ENCODE data around the gene CFTR. TPM values are rescaled to one million over a fixed set of nuclear protein-coding genes. Genes with fewer than 3 reads are reported as not detected.

The CFTR gene
- total RNA-seq, 1 experiment from 2014 or later, result 0.31 TPM

- Histone ChIP-seq H3K4me3 (ENCODE audit: low read depth in 2 of 2, low read length in 2 of 2) (no peak overlapping the region), H3K27me3 (ENCODE audit: control insufficient read depth, insufficient read depth, low read length) (no peaks in the 10 kb centered on the region), H3K36me3 (ENCODE audit: control insufficient read depth, insufficient read depth, low read length) (no peaks in the 10 kb centered on the region), H3K4me1 (ENCODE audit: control insufficient read depth, insufficient read depth, low read length) (no peaks in the 10 kb centered on the region), H3K27ac (ENCODE audit: low read length) (no peak overlapping the region), H3K9me3 (ENCODE audit: control insufficient read depth, insufficient read depth, low read depth, low read length) (no peaks in the 10 kb centered on the region)
- BruUV-seq (replicated peaks), result no TSS peak
- ChIA-PET CTCF (no interaction called here), POLR2A (no interaction called here)
- intact Hi-C loops (cut with micrococcal nuclease; ENCODE audit: unreplicated experiment), result no loop called here
- TF ChIP-seq, protein P1, sequence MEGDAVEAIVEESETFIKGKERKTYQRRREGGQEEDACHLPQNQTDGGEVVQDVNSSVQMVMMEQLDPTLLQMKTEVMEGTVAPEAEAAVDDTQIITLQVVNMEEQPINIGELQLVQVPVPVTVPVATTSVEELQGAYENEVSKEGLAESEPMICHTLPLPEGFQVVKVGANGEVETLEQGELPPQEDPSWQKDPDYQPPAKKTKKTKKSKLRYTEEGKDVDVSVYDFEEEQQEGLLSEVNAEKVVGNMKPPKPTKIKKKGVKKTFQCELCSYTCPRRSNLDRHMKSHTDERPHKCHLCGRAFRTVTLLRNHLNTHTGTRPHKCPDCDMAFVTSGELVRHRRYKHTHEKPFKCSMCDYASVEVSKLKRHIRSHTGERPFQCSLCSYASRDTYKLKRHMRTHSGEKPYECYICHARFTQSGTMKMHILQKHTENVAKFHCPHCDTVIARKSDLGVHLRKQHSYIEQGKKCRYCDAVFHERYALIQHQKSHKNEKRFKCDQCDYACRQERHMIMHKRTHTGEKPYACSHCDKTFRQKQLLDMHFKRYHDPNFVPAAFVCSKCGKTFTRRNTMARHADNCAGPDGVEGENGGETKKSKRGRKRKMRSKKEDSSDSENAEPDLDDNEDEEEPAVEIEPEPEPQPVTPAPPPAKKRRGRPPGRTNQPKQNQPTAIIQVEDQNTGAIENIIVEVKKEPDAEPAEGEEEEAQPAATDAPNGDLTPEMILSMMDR (IDR thresholded peaks at IDR 0.05), result no peak
- TF ChIP-seq, protein P2, sequence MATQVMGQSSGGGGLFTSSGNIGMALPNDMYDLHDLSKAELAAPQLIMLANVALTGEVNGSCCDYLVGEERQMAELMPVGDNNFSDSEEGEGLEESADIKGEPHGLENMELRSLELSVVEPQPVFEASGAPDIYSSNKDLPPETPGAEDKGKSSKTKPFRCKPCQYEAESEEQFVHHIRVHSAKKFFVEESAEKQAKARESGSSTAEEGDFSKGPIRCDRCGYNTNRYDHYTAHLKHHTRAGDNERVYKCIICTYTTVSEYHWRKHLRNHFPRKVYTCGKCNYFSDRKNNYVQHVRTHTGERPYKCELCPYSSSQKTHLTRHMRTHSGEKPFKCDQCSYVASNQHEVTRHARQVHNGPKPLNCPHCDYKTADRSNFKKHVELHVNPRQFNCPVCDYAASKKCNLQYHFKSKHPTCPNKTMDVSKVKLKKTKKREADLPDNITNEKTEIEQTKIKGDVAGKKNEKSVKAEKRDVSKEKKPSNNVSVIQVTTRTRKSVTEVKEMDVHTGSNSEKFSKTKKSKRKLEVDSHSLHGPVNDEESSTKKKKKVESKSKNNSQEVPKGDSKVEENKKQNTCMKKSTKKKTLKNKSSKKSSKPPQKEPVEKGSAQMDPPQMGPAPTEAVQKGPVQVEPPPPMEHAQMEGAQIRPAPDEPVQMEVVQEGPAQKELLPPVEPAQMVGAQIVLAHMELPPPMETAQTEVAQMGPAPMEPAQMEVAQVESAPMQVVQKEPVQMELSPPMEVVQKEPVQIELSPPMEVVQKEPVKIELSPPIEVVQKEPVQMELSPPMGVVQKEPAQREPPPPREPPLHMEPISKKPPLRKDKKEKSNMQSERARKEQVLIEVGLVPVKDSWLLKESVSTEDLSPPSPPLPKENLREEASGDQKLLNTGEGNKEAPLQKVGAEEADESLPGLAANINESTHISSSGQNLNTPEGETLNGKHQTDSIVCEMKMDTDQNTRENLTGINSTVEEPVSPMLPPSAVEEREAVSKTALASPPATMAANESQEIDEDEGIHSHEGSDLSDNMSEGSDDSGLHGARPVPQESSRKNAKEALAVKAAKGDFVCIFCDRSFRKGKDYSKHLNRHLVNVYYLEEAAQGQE (IDR thresholded peaks at IDR 0.05; ENCODE audit: insufficient read depth in 1 of 2, low read depth in 2 of 2, low read length in 1 of 2), result no peak
- no peak for TF ChIP-seq SIN3A (IDR thresholded peaks at IDR 0.05; ENCODE audit: borderline replicate concordance, insufficient read depth, low read depth, low read length)
- TF ChIP-seq POLR2AphosphoS5 (IDR thresholded peaks at IDR 0.05; ENCODE audit: low read depth, low read length), result no peak
- TF ChIP-seq TCF7L2 (IDR thresholded peaks at IDR 0.05; ENCODE audit: low read depth, low read length), result no peak
- DNase-seq (ENCODE audit: low read depth, low spot score), result no peak
- no peak for ATAC-seq
- in situ Hi-C loops (cut with HindIII; ENCODE audit: low pct_unique_long_range_greater_than_20kb, low sequenced_read_pairs), result no loop called here
These were observed 175.0 kb downstream of the CFTR start for GRCh38 chr7:117654780-117655179.

DNA sequence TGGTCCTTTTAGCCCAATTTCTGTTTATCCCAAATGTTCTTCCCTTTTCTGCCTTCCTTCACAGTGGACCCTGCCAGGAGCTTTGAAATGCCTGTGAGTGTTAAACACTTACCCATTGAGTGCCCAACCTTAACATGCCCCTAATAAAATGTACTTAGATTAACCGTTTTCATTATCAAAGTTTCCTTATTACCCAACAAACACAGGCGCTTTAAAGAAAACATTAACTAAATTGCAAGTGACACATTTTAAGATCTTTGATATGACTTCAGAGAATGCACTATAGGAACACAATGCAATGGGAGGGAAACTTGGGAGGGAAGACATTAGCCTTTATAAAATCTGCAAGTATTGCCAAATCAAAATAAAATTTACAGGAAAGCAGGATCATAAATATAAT, 177.0 kb downstream of the CFTR start:
- Histone ChIP-seq H3K9me3 (ENCODE audit: control insufficient read depth, insufficient read depth, low read depth, low read length) (no peaks in the 10 kb centered on the region), H3K4me1 (ENCODE audit: control insufficient read depth, insufficient read depth, low read length) (no peaks in the 10 kb centered on the region), H3K36me3 (ENCODE audit: control insufficient read depth, insufficient read depth, low read length) (no peaks in the 10 kb centered on the region), H3K27me3 (ENCODE audit: control insufficient read depth, insufficient read depth, low read length) (no peaks in the 10 kb centered on the region), H3K27ac (ENCODE audit: low read length) (no peak overlapping the region), H3K4me3 (ENCODE audit: low read depth in 2 of 2, low read length in 2 of 2) (no peak overlapping the region)
- TF ChIP-seq, protein P2 (IDR thresholded peaks at IDR 0.05; ENCODE audit: insufficient read depth in 1 of 2, low read depth in 2 of 2, low read length in 1 of 2), result no peak
- TF ChIP-seq TCF7L2 (IDR thresholded peaks at IDR 0.05; ENCODE audit: low read depth, low read length) (no peak), SIN3A (IDR thresholded peaks at IDR 0.05; ENCODE audit: borderline replicate concordance, insufficient read depth, low read depth, low read length) (no peak), POLR2AphosphoS5 (IDR thresholded peaks at IDR 0.05; ENCODE audit: low read depth, low read length) (no peak)
- TF ChIP-seq, protein P1 (IDR thresholded peaks at IDR 0.05), result no peak
- BruUV-seq (replicated peaks), result no TSS peak
- intact Hi-C loops (cut with micrococcal nuclease; ENCODE audit: unreplicated experiment) (no loop called here), in situ Hi-C loops (cut with HindIII; ENCODE audit: low pct_unique_long_range_greater_than_20kb, low sequenced_read_pairs) (no loop called here)
- ATAC-seq (no peak), DNase-seq (ENCODE audit: low read depth, low spot score) (no peak)
- CTCF ChIA-PET, result no interaction called here
- POLR2A ChIA-PET, result no interaction called here
